GM19023 (cell line): ENCODE measurements around the gene ZMIZ1.

ENCODE experiments used
- ATAC-seq: cut with Tn5 transposase; IDR thresholded peaks from one replicate; pipeline ENCODE4 v1.9.1; 2021; ENCODE audit warnings: mild to moderate bottlenecking, moderate library complexity; ENCODE audit not compliant: unreplicated experiment

Gene ZMIZ1

GRCh38 chr10:79239924-79240581, 171.3 kb downstream of the ZMIZ1 start:
- ATAC-seq, result no peak

- ATAC-seq, result no peak
These were observed 172.8 kb downstream of the ZMIZ1 start for GRCh38 chr10:79241629-79241989.

GRCh38 chr10:79241990-79242619, 173.3 kb downstream of the ZMIZ1 start:
- peak; percentile 18 for ATAC-seq

GRCh38 chr10:79242620-79243152, 173.9 kb downstream of the ZMIZ1 start:
- ATAC-seq, result peak; percentile 35

GRCh38 chr10:79243181-79244067, 174.7 kb downstream of the ZMIZ1 start:
- peak; percentile 55 for ATAC-seq

GRCh38 chr10:79244068-79244442, 175.3 kb downstream of the ZMIZ1 start:
- peak; percentile 1 for ATAC-seq

GRCh38 chr10:79244841-79245504, 176.2 kb downstream of the ZMIZ1 start:
- peak; percentile 24 for ATAC-seq

GRCh38 chr10:79245539-79246208, 176.9 kb downstream of the ZMIZ1 start:
- no peak for ATAC-seq

GRCh38 chr10:79246209-79246581, 177.4 kb downstream of the ZMIZ1 start:
- ATAC-seq, result no peak

- no peak for ATAC-seq
These were observed 178.0 kb downstream of the ZMIZ1 start for GRCh38 chr10:79246606-79247275.

GRCh38 chr10:79247373-79248137, 178.8 kb downstream of the ZMIZ1 start:
- ATAC-seq, result no peak

- no peak for ATAC-seq
These were observed 179.8 kb downstream of the ZMIZ1 start for GRCh38 chr10:79248341-79249185.

- peak; percentile 70 for ATAC-seq
These were observed 180.7 kb downstream of the ZMIZ1 start for GRCh38 chr10:79249186-79250121.

- ATAC-seq, result peak; percentile 19
These were observed 181.5 kb downstream of the ZMIZ1 start for GRCh38 chr10:79250259-79250658.

GRCh38 chr10:79252450-79252849, 183.7 kb downstream of the ZMIZ1 start:
- ATAC-seq, result no peak

- ATAC-seq, result no peak
These were observed 184.2 kb downstream of the ZMIZ1 start for GRCh38 chr10:79252971-79253370.

- no peak for ATAC-seq
These were observed 184.9 kb downstream of the ZMIZ1 start for GRCh38 chr10:79253704-79254103.
